GM23248 (cell line): ENCODE results near the gene MGAT3. TPM values are rescaled to one million over a fixed set of nuclear protein-coding genes. Genes with fewer than 3 reads are reported as not detected.

Experiments used
- DNase-seq: peaks from one replicate; pipeline ENCODE4 v3.0.0-alpha.2; 2015
- H2AFZ ChIP-seq: fragments of 200-600 bp; sonication (generic); 2 replicates; pipeline ENCODE4 v1.6.1; 2016; ENCODE audit warnings: antibody characterized with exemption
- H3F3A ChIP-seq: fragments of 200-600 bp; sonication (generic); 2 replicates; pipeline ENCODE4 v1.6.1; 2016; ENCODE audit warnings: mild to moderate bottlenecking, antibody characterized with exemption, mixed run types; ENCODE audit not compliant: insufficient read depth
- H3K27ac ChIP-seq: fragments of 200-600 bp; sonication (generic); 2 replicates; pipeline ENCODE4 v1.5.1; 2016; ENCODE audit warnings: mild to moderate bottlenecking
- H3K27me3 ChIP-seq: fragments of 200-600 bp; sonication (generic); replicated peaks from 2 replicates; pipeline ENCODE4 v1.6.1; 2016; ENCODE audit warnings: mild to moderate bottlenecking; ENCODE audit not compliant: insufficient read depth
- H3K36me3 ChIP-seq: fragments of 200-600 bp; sonication (generic); 2 replicates; pipeline ENCODE4 v1.6.1; 2016; ENCODE audit warnings: low read depth, mild to moderate bottlenecking
- H3K4me1 ChIP-seq: fragments of 200-600 bp; sonication (generic); 2 replicates; pipeline ENCODE4 v1.6.1; 2016; ENCODE audit warnings: mild to moderate bottlenecking; ENCODE audit not compliant: insufficient read depth
- H3K4me2 ChIP-seq: fragments of 200-600 bp; sonication (generic); one replicate; pipeline ENCODE4 v1.6.1; 2016; ENCODE audit warnings: mild to moderate bottlenecking; ENCODE audit not compliant: unreplicated experiment
- H3K4me3 ChIP-seq: fragments of 200-600 bp; sonication (generic); 2 replicates; pipeline ENCODE4 v1.5.1; 2016; ENCODE audit warnings: mild to moderate bottlenecking
- H3K79me2 ChIP-seq: fragments of 200-600 bp; sonication (generic); 2 replicates; pipeline ENCODE4 v1.6.1; 2016; ENCODE audit warnings: mild to moderate bottlenecking; ENCODE audit not compliant: insufficient read depth
- H3K9ac ChIP-seq: fragments of 200-600 bp; sonication (generic); 2 replicates; pipeline ENCODE4 v1.6.1; 2016; ENCODE audit warnings: mild to moderate bottlenecking
- H3K9me2 ChIP-seq: fragments of 200-600 bp; sonication (generic); 2 replicates; pipeline ENCODE4 v1.6.1; 2016; ENCODE audit warnings: mixed run types, mild to moderate bottlenecking, moderate library complexity; ENCODE audit not compliant: insufficient read depth
- H3K9me3 ChIP-seq: fragments of 200-600 bp; sonication (generic); one replicate; pipeline ENCODE4 v1.6.1; 2017; ENCODE audit warnings: low read depth
- H4K20me1 ChIP-seq: fragments of 200-600 bp; sonication (generic); 2 replicates; pipeline ENCODE4 v1.6.0; 2016; ENCODE audit not compliant: insufficient read depth
- EZH2 ChIP-seq: fragments of 200-600 bp; sonication (generic); IDR thresholded peaks from 2 replicates; pipeline ENCODE4 v1.6.1; 2018; ENCODE audit warnings: antibody characterized with exemption, mild to moderate bottlenecking; ENCODE audit not compliant: insufficient read depth, poor library complexity, severe bottlenecking
- EZH2phosphoT487 ChIP-seq: fragments of 200-600 bp; sonication (generic); IDR thresholded peaks from 2 replicates; pipeline ENCODE4 v1.6.1; 2018; ENCODE audit warnings: antibody characterized with exemption, moderate library complexity, mild to moderate bottlenecking, low read depth; ENCODE audit not compliant: insufficient read depth
- WGBS, 2 experiments: methylation state at CpG; one replicate each; pipeline ENCODE4 v1.1.6; 2015 to 2017; ENCODE audit warnings: low lambda C conversion rate in 2 of 2, low coverage in 1 of 2; ENCODE audit errors: missing lambda C conversion rate in 2 of 2; 5-methylcytosine and 5-hydroxymethylcytosine counted together
- in situ Hi-C: fragments of 300-500 bp; cut with MboI; formaldehyde crosslinking; loops from 2 replicates; pipeline ENCODE4 v1.15.0; 2020
- polyA plus RNA-seq: library from polyadenylated mRNA; unstranded; fragments of >200 nt; fragmentation: Nextera tagmentation; extraction: Ambion mirVana; gene quantifications from 2 replicates; pipeline ENCODE4 v1.2.1, GENCODE V29; 2016
- total RNA-seq: library from RNA; depleted of rRNA; stranded (reverse); fragments of >200 nt; shearing (Covaris generic); gene quantifications from 2 replicates; pipeline ENCODE4 v1.2.3, GENCODE V29; 2014

Gene MGAT3
- total and polyA plus RNA-seq, 2 experiments from 2014 or later: not detected

DNA sequence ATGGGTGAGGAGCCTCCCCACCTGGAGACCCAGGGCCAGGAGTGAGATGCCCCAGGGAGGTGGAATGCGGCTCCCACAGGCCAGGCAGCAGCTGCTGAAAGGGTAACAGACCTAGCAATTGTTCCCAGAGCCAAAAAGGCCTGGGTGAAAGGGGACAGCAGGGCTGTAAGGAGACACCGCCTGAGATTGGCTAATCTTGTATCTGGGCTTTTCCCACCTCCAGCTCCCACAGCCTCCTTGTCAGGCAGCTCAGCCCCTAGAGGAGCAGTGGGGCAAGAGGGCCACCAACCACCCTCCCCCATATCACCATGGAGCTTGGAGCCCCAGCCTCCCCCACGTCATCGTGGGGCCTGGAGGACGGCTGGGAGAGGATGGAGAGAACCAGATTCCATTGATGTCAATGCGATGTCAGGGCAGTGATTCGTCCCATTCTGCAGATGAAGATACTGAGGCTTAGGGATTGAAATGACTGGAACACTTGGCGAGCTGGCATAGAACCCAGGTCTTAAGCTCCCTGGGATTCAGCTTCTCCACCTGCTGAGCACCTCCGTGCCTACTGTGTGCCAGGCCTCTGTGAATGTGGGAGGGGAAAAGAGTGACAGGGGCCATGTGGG lies 2.9 kb upstream of the MGAT3 start:
- Histone ChIP-seq H3K27me3 (peaks cover 10% of the 10 kb centered on the region), H2AFZ (no peak overlapping the region), H3K9me2 (no peaks in the 10 kb centered on the region), H3K9ac (no peak overlapping the region), H3K4me3 (no peak overlapping the region), H3K4me1 (no peaks in the 10 kb centered on the region), H3K27ac (no peak overlapping the region), H3F3A (no peaks in the 10 kb centered on the region), H3K36me3 (no peaks in the 10 kb centered on the region), H3K9me3 (no peaks in the 10 kb centered on the region), H3K4me2 (no peak overlapping the region), H4K20me1 (no peaks in the 10 kb centered on the region), H3K79me2 (no peaks in the 10 kb centered on the region)
- WGBS, 2 experiments: 74 to 78% methylated on average over 9 of the region's 9 CpGs
- no peak for TF ChIP-seq EZH2
- TF ChIP-seq EZH2phosphoT487: no peak
- in situ Hi-C loops: no loop called here
- DNase-seq: no peak

DNA sequence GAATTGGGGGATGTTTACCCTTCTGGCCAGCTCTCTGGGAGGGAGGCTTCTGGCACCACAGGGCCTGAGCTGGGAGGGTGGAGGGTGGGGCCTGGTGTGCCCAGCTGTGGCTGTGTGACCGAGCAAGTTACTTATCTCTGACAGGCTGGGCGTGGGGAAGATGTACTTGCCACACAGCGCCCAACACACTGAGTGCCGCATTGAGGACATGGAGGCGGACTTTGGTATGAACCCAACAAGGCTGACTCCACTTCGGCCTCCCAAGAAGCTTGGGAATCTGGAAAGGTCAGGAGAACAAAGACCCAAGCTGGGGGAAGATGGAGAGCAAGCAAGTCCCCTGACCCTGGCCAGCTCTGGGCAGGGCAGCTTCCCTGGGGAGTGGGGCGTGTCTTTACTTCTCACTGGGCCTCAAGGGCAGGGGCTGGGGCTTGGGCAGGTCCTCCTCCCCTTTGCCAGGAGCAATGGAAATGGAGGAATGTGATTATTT lies 2.4 kb upstream of the MGAT3 start:
- Histone ChIP-seq H3K4me3 (no peak overlapping the region), H3K36me3 (no peaks in the 10 kb centered on the region), H3K27me3 (peaks cover 10% of the 10 kb centered on the region), H3K4me1 (no peaks in the 10 kb centered on the region), H3K4me2 (no peak overlapping the region), H3K9me2 (no peaks in the 10 kb centered on the region), H3K9me3 (no peaks in the 10 kb centered on the region), H3K27ac (no peak overlapping the region), H4K20me1 (no peaks in the 10 kb centered on the region), H3K79me2 (no peaks in the 10 kb centered on the region), H3K9ac (no peak overlapping the region), H3F3A (no peaks in the 10 kb centered on the region), H2AFZ (no peak overlapping the region)
- in situ Hi-C loops: no loop called here
- TF ChIP-seq EZH2phosphoT487: no peak
- TF ChIP-seq EZH2: no peak
- no peak for DNase-seq
- WGBS, 2 experiments: 79 to 84% methylated on average over 7 of the region's 7 CpGs

DNA sequence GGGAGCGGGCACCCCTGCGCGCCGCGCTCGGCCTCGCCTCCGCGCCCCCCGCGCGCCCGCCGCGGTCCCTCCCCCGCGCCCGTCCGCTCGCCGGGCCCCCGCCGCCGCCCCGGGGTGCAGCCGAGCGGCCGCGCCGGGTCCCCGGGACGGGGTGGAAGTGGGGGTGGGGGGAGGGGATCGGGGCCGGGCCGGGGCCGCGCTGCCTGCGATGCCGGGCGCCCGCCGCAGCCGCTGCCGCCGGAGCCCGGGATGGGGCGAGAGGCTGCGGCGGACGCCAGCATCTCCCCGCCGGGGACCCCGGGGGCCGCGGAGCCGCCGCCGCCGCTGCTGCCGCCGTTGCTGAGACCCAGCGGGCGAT lies 365 bp downstream of the MGAT3 start:
- H3K27me3 ChIP-seq: peaks cover 10% of the 10 kb centered on the region
- no peak overlapping the region for H3K4me2 ChIP-seq
- no peaks in the 10 kb centered on the region for H3F3A ChIP-seq
- H3K4me1 ChIP-seq: no peaks in the 10 kb centered on the region
- no CpG with 5 or more reads among the region's 63 CpGs for WGBS, 2 experiments
- in situ Hi-C loops: no loop called here
- H3K9ac ChIP-seq: no peak overlapping the region
- H2AFZ ChIP-seq: no peak overlapping the region
- no peak for DNase-seq
- H3K4me3 ChIP-seq: no peak overlapping the region
- H3K27ac ChIP-seq: no peak overlapping the region
- no peaks in the 10 kb centered on the region for H3K36me3 ChIP-seq
- H3K9me2 ChIP-seq: no peaks in the 10 kb centered on the region
- TF ChIP-seq EZH2 (no peak), EZH2phosphoT487 (no peak)
- H3K9me3 ChIP-seq: no peaks in the 10 kb centered on the region
- H3K79me2 ChIP-seq: no peaks in the 10 kb centered on the region
- no peaks in the 10 kb centered on the region for H4K20me1 ChIP-seq

DNA sequence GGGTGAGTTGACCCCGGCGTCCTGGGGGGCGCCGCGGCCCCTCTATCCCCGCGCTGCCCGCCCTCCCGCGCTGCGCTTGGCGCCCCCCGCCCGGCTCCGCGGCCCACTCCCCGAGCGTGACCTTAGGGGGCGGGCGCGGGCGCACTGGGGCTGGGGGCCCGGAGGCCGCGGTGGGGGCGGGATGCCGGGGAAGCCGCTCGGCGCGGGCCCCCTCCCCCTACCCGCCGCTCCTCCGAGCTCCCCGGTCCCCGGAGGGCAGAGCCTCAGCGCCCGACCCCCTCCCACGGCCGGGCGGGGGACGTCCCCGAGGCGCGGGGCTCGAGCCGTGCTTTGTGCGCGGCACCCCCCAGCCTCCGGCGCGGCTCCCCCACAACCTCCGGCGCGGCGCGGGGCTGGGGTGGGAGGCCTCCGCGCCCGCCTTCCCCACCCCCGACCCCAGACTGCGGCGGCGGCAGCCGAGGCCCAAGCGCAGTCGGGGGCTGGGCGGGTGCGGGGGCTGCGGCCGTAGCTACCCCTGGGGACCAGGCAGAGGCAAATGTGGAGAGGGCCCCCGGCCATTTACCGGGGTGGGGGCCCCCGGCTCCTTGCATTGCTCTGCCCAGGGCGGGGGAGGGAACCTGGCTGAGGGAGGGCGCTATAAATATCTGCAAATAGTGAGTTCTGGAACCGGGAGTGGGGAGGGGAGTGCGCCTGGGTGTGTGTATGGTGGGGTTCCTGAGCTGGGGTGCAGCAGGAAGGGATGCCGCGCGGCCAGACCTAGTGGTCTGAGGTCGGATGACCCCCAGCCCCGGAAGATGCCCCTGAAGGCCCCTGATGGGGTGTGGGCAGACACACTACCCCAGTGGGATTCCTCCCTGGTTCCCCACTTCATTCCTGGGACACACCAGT lies 988 bp downstream of the MGAT3 start:
- Histone ChIP-seq H2AFZ (no peak overlapping the region), H3K9me3 (no peaks in the 10 kb centered on the region), H3K36me3 (no peaks in the 10 kb centered on the region), H3K4me2 (no peak overlapping the region), H3K4me1 (no peaks in the 10 kb centered on the region), H4K20me1 (no peaks in the 10 kb centered on the region), H3K9ac (no peak overlapping the region), H3K4me3 (no peak overlapping the region), H3F3A (no peaks in the 10 kb centered on the region), H3K9me2 (no peaks in the 10 kb centered on the region), H3K27me3 (peaks cover 10% of the 10 kb centered on the region), H3K27ac (no peak overlapping the region), H3K79me2 (no peaks in the 10 kb centered on the region)
- in situ Hi-C loops: no loop called here
- 1 to 2% methylated on average over 6 to 24 of the region's 83 CpGs for WGBS, 2 experiments
- DNase-seq: no peak
- TF ChIP-seq EZH2: peak; percentile 86
- TF ChIP-seq EZH2phosphoT487: peak; percentile 33; the same call in 1 of the 2 replicates
